H1 (cell line): ENCODE data around the gene TRAF3. TPM values are rescaled to one million over a fixed set of nuclear protein-coding genes. Genes with fewer than 3 reads are reported as not detected.

Experiments
- CTCF ChIA-PET: fragments of 300-600 bp; sonication (Branson Sonifier 250); formaldehyde crosslinking; loops from one replicate; lab custom pipeline; 2021; ENCODE audit not compliant: partially characterized antibody; lab: Charles Lee
- POLR2A ChIA-PET: fragments of 300-600 bp; sonication (Branson Sonifier 250); formaldehyde crosslinking; loops from one replicate; lab custom pipeline; 2021; ENCODE audit warnings: inconsistent platforms; ENCODE audit not compliant: partially characterized antibody; lab: Charles Lee
- DNase-seq, 2 experiments: peaks; one replicate each; pipeline versions ENCODE4 v3.0.0 to v3.0.0-alpha.2; 2010 to 2022; ENCODE audit warnings: low spot score in 2 of 2, low read depth in 1 of 2, mixed read lengths in 1 of 2
- FAIRE-seq: peaks from 2 replicates; lab custom pipeline; 2011; peaks lifted over from hg19 to GRCh38; lab: Jason Lieb, UNC
- H2AFZ ChIP-seq: 2 replicates; pipeline ENCODE4 v1.8.1; 2012; ENCODE audit warnings: low read length, inconsistent platforms
- H2AK5ac ChIP-seq: 2 replicates; pipeline ENCODE4 v1.6.1; 2013; ENCODE audit warnings: low read depth, low read length
- H2BK120ac ChIP-seq: replicated peaks from 2 replicates; pipeline ENCODE3; 2013; ENCODE audit warnings: low read depth, low read length, inconsistent platforms
- H2BK12ac ChIP-seq: 2 replicates; pipeline ENCODE4 v1.6.1; 2013; ENCODE audit warnings: low read depth, low read length
- H2BK15ac ChIP-seq: 2 replicates; pipeline ENCODE4 v1.6.1; 2013; ENCODE audit warnings: low read length
- H2BK20ac ChIP-seq: 2 replicates; pipeline ENCODE4 v1.6.1; 2013; ENCODE audit warnings: low read length
- H2BK5ac ChIP-seq: 2 replicates; pipeline ENCODE4 v1.6.1; 2013; ENCODE audit warnings: low read depth, low read length
- H3K14ac ChIP-seq: 2 replicates; pipeline ENCODE4 v1.6.1; 2013; ENCODE audit warnings: inconsistent platforms; ENCODE audit not compliant: insufficient read length
- H3K18ac ChIP-seq: 2 replicates; pipeline ENCODE4 v1.6.1; 2013; ENCODE audit warnings: low read length; ENCODE audit errors: extremely low read depth
- H3K23ac ChIP-seq: 2 replicates; pipeline ENCODE4 v1.6.1; 2013; ENCODE audit warnings: inconsistent platforms; ENCODE audit not compliant: insufficient read length
- H3K23me2 ChIP-seq: 2 replicates; pipeline ENCODE4 v1.6.1; 2013; ENCODE audit warnings: low read depth, low read length
- H3K27ac ChIP-seq: 2 replicates; pipeline ENCODE4 v1.6.1; 2011; ENCODE audit warnings: low read depth, low read length, inconsistent platforms
- H3K27me3 ChIP-seq, 4 experiments: replicated peaks in 1 of 4; 1 replicate in 1 of 4; 2 replicates in 3 of 4; pipeline versions ENCODE4 v1.6.1 to v1.8.1; 2011 to 2013; ENCODE audit warnings: low read length in 3 of 4, mild to moderate bottlenecking in 3 of 4, inconsistent platforms in 2 of 4, mixed read lengths in 2 of 4, moderate library complexity in 1 of 4; ENCODE audit not compliant: control insufficient read depth in 3 of 4, insufficient read depth in 3 of 4; ENCODE audit errors: extremely low read depth in 1 of 4
- H3K36me3 ChIP-seq, 4 experiments: 2 replicates each; pipeline versions ENCODE4 v1.6.1 to v1.8.1; 2011 to 2013; ENCODE audit warnings: mild to moderate bottlenecking in 4 of 4, low read length in 3 of 4, moderate library complexity in 2 of 4, control low read depth in 1 of 4, inconsistent platforms in 1 of 4; ENCODE audit not compliant: insufficient read depth in 4 of 4, control insufficient read depth in 2 of 4
- H3K4ac ChIP-seq: replicated peaks from 2 replicates; pipeline ENCODE3; 2013; ENCODE audit warnings: low read length, low read depth, mixed read lengths, inconsistent platforms; ENCODE audit not compliant: insufficient read length
- H3K4me1 ChIP-seq, 4 experiments: replicated peaks in 1 of 4; 1 replicate in 1 of 4; 2 replicates in 3 of 4; pipeline versions ENCODE4 v1.6.1 to v1.8.1; 2011 to 2013; ENCODE audit warnings: low read length in 3 of 4, inconsistent platforms in 2 of 4, mixed read lengths in 1 of 4; ENCODE audit not compliant: insufficient read depth in 4 of 4, control insufficient read depth in 3 of 4
- H3K4me2 ChIP-seq, 2 experiments: 2 replicates each; pipeline versions ENCODE4 v1.6.1 to v1.8.1; 2011 to 2013; ENCODE audit warnings: low read depth in 2 of 2, low read length in 2 of 2, control low read depth in 1 of 2, inconsistent platforms in 1 of 2, mild to moderate bottlenecking in 1 of 2; ENCODE audit not compliant: insufficient read depth in 1 of 2
- H3K4me3 ChIP-seq, 4 experiments: fragments of 200-600, 300-600 bp in 1 of 4; sonication (generic), shearing (Covaris generic), sonication (Bioruptor Twin) in 1 of 4; 2 replicates each; pipeline versions ENCODE4 v1.5.1 to v1.8.1; 2011 to 2016; ENCODE audit warnings: low read length in 4 of 4, low read depth in 3 of 4, control low read depth in 2 of 4, inconsistent platforms in 2 of 4, mild to moderate bottlenecking in 2 of 4, mixed read lengths in 1 of 4, moderate library complexity in 1 of 4; ENCODE audit not compliant: insufficient read depth in 2 of 4; ENCODE audit errors: extremely low read depth in 1 of 4
- H3K56ac ChIP-seq: replicated peaks from 2 replicates; pipeline ENCODE3; 2013; ENCODE audit warnings: low read depth, mild to moderate bottlenecking, mixed read lengths, low read length, inconsistent platforms; ENCODE audit not compliant: insufficient read length
- H3K79me1 ChIP-seq: 2 replicates; pipeline ENCODE4 v1.6.1; 2013; ENCODE audit warnings: low read depth, low read length, control low read depth
- H3K79me2 ChIP-seq, 2 experiments: 2 replicates each; pipeline versions ENCODE4 v1.6.1 to v1.8.1; 2012 to 2013; ENCODE audit warnings: low read length in 2 of 2, mild to moderate bottlenecking in 2 of 2, inconsistent platforms in 1 of 2; ENCODE audit not compliant: insufficient read depth in 2 of 2, control insufficient read depth in 1 of 2
- H3K9ac ChIP-seq, 4 experiments: replicated peaks in 1 of 4; 1 replicate in 1 of 4; 2 replicates in 3 of 4; pipeline versions ENCODE4 v1.6.1 to v1.8.1; 2011 to 2013; ENCODE audit warnings: low read depth in 3 of 4, low read length in 3 of 4, control low read depth in 2 of 4, mild to moderate bottlenecking in 2 of 4, moderate library complexity in 2 of 4, inconsistent platforms in 1 of 4; ENCODE audit errors: extremely low read depth in 1 of 4
- H3K9me3 ChIP-seq, 2 experiments: 2 replicates each; pipeline versions ENCODE4 v1.6.1 to v1.8.1; 2012 to 2013; ENCODE audit warnings: mild to moderate bottlenecking in 2 of 2, moderate library complexity in 2 of 2, control low read depth in 1 of 2, inconsistent platforms in 1 of 2, low read depth in 1 of 2, low read length in 1 of 2, mixed read lengths in 1 of 2; ENCODE audit not compliant: insufficient read depth in 2 of 2
- H4K20me1 ChIP-seq, 2 experiments: replicated peaks in 1 of 2; 2 replicates each; pipeline versions ENCODE3 to v1.8.1; 2011 to 2013; ENCODE audit warnings: inconsistent platforms in 2 of 2, low read length in 2 of 2, mild to moderate bottlenecking in 1 of 2; ENCODE audit not compliant: insufficient read depth in 2 of 2, control insufficient read depth in 1 of 2
- H4K5ac ChIP-seq: 2 replicates; pipeline ENCODE4 v1.6.1; 2013; ENCODE audit warnings: low read length, low read depth, mixed read lengths, inconsistent platforms; ENCODE audit not compliant: insufficient read length
- H4K8ac ChIP-seq: 2 replicates; pipeline ENCODE4 v1.8.0; 2013; ENCODE audit warnings: mild to moderate bottlenecking, moderate library complexity, low read length, inconsistent platforms; ENCODE audit not compliant: insufficient read depth; ENCODE audit errors: extremely low read depth
- H4K91ac ChIP-seq: replicated peaks from 2 replicates; pipeline ENCODE3; 2013; ENCODE audit warnings: low read length, mixed read lengths, inconsistent platforms; ENCODE audit not compliant: insufficient read length
- BACH1 ChIP-seq: IDR thresholded peaks from 2 replicates; pipeline ENCODE4 v1.6.1; 2012; ENCODE audit warnings: low read length, improper control_type of control experiment
- BCL11A ChIP-seq, 2 experiments: IDR thresholded peaks; one replicate each; pipeline ENCODE4 v1.6.1; 2011; ENCODE audit warnings: low read depth in 2 of 2, low read length in 2 of 2, mild to moderate bottlenecking in 2 of 2
- CBX8 ChIP-seq: fragments of 300-800, 300-1000 bp; sonication (generic); IDR thresholded peaks from 2 replicates; pipeline ENCODE4 v1.7.1; 2016; ENCODE audit warnings: low read depth, low read length, borderline replicate concordance
- CHD2 ChIP-seq: IDR thresholded peaks from 2 replicates; pipeline ENCODE4 v1.6.1; 2012; ENCODE audit warnings: low read length, improper control_type of control experiment
- GABPA ChIP-seq: IDR thresholded peaks from 2 replicates; pipeline ENCODE4 v1.6.1; 2011; ENCODE audit warnings: mild to moderate bottlenecking, low read length, moderate library complexity, borderline replicate concordance; ENCODE audit not compliant: insufficient read depth
- HDAC2 ChIP-seq, 2 experiments: fragments of 300-600 bp in 1 of 2; sonication (generic) in 1 of 2; IDR thresholded peaks; 2 replicates each; pipeline ENCODE4 v1.6.1; 2011 to 2012; ENCODE audit warnings: low read depth in 2 of 2, low read length in 2 of 2, mild to moderate bottlenecking in 2 of 2, moderate library complexity in 2 of 2, borderline replicate concordance in 1 of 2, inconsistent platforms in 1 of 2
- PHF8 ChIP-seq: fragments of 200-600 bp; sonication (generic); conservative IDR thresholded peaks from 2 replicates; pipeline ENCODE4 v1.7.1; 2012; ENCODE audit warnings: low read depth, mild to moderate bottlenecking, inconsistent platforms, low read length, moderate library complexity
- POLR2AphosphoS5 ChIP-seq: IDR thresholded peaks from 2 replicates; pipeline ENCODE4 v1.6.1; 2011; ENCODE audit warnings: low read depth, low read length
- RAD21 ChIP-seq, 2 experiments: IDR thresholded peaks in 1 of 2; conservative IDR thresholded peaks in 1 of 2; 2 replicates each; pipeline ENCODE4 v1.6.1; 2011; ENCODE audit warnings: low read depth in 2 of 2, low read length in 2 of 2, improper control_type of control experiment in 1 of 2, inconsistent platforms in 1 of 2, mild to moderate bottlenecking in 1 of 2, moderate library complexity in 1 of 2
- RBBP5 ChIP-seq: IDR thresholded peaks from 2 replicates; pipeline ENCODE4 v1.7.1; 2012; ENCODE audit warnings: low read depth, mild to moderate bottlenecking, inconsistent platforms, low read length, moderate library complexity, borderline replicate concordance
- TEAD4 ChIP-seq: IDR thresholded peaks from 2 replicates; pipeline ENCODE4 v1.6.1; 2012; ENCODE audit warnings: low read depth, low read length, inconsistent platforms, mixed read lengths
- YY1 ChIP-seq: IDR thresholded peaks from 2 replicates; pipeline ENCODE4 v1.6.1; 2011; ENCODE audit warnings: low read depth, mild to moderate bottlenecking, low read length
- WGBS, 2 experiments: shearing (Covaris generic) in 1 of 2; methylation state at CpG; one replicate each; pipeline versions ENCODE4 v1.1.6 to v1.1.7; 2013 to 2015; ENCODE audit warnings: low lambda C conversion rate in 2 of 2, mixed read lengths in 2 of 2, inconsistent platforms in 1 of 2, low coverage in 1 of 2, missing lambda C conversion rate in 1 of 2; ENCODE audit not compliant: insufficient replicate concordance in 2 of 2, insufficient coverage in 1 of 2, insufficient read length in 1 of 2; ENCODE audit errors: extremely low coverage in 1 of 2, missing lambda C conversion rate in 1 of 2; 5-methylcytosine and 5-hydroxymethylcytosine counted together
- polyA plus RNA-seq, 7 experiments: library from polyadenylated mRNA; depleted of rRNA in 3 of 7; stranded (reverse) in 5 of 7; unstranded in 2 of 7; fragments of >200 nt in 5 of 7; fragments of 200-250 nt in 2 of 7; gene quantifications; 1 replicate in 5 of 7; 2 replicates in 1 of 7; 4 replicates in 1 of 7; pipeline versions ENCODE4 v1.2.1 to v1.2.3, GENCODE V29; 2011 to 2013; ENCODE audit warnings: missing spikeins in 2 of 7, mixed read lengths in 2 of 7
- total RNA-seq: library from RNA; stranded (reverse); fragmentation: NEBNext Ultra II Directional; extraction: Animal tissue kit (Norgen Biotek cat#: 25700); gene quantifications from 2 replicates; pipeline ENCODE4 v1.2.1, GENCODE V29; 2021
- TF ChIP-seq, protein P1 (sequence below): IDR thresholded peaks from 2 replicates; pipeline ENCODE4 v1.6.1; 2011; ENCODE audit warnings: low read depth, mild to moderate bottlenecking, low read length; ENCODE audit not compliant: insufficient read depth

TRAF3 gene
- total and polyA plus RNA-seq, 2 of the 8 experiments (the other 6 are each of a cell fraction or from before 2014, with no cell fraction given), result 5.8 to 12.1 TPM

- DNase-seq, result no peak
- POLR2A ChIA-PET, result interaction anchor here (0.7 to 1.1 kb wide), 2 partner anchors 15 to 23 kb away, joined by 3 read pairs; no protein-coding TSS in a partner anchor
- Histone ChIP-seq H4K5ac (no peak overlapping the region), H3K56ac (no peak overlapping the region), H3K27me3 (no peaks in the 10 kb centered on the region), H3K9ac (no peak overlapping the region), H3K79me2 (0 out of 4 replicates have a peak, but pooled peaks cover 0 to 2% of the 10 kb centered on the region in 2 experiments), H2BK20ac (no peak overlapping the region), H3K79me1 (0 out of 2 replicates have a peak, but pooled peaks cover 2% of the 10 kb centered on the region), H4K91ac (no peak overlapping the region), H2BK15ac (no peak overlapping the region), H3K4me2 (no peak overlapping the region), H3K23ac (no peak overlapping the region), H2BK120ac (no peak overlapping the region), H2BK5ac (no peak overlapping the region), H3K23me2 (no peaks in the 10 kb centered on the region), H4K8ac (no peak overlapping the region), H4K20me1 (peaks cover 0 to 2% of the 10 kb centered on the region in 2 experiments), H3K27ac (no peak overlapping the region), H2AK5ac (no peak overlapping the region), H2BK12ac (no peak overlapping the region), H3K9me3 (no peaks in the 10 kb centered on the region), H3K4me1 (peaks cover 3 to 13% (median 8%) of the 10 kb centered on the region in 4 experiments; a peak in 5 of 7 replicates), H2AFZ (no peak overlapping the region), H3K36me3 (no peaks in the 10 kb centered on the region), H3K4me3 (no peak overlapping the region), H3K18ac (no peak overlapping the region), H3K4ac (no peak overlapping the region), H3K14ac (no peak overlapping the region)
- no peak for FAIRE-seq
- WGBS, 2 experiments, result 96% methylated on average over 5 of the region's 5 CpGs; no CpG with 5 or more reads in 1 of the 2 experiments
- CTCF ChIA-PET, result interaction anchor here (0.6 to 1.4 kb wide), 6 partner anchors 10 to 97 kb away, joined by 3 to 5 read pairs (median 4); no protein-coding TSS in a partner anchor
- TF ChIP-seq CHD2 (no peak), BACH1 (no peak), BCL11A (IDR thresholded peaks at IDR 0.05; ENCODE audit: low read depth in 2 of 2, low read length in 2 of 2) (no peak), CBX8 (no peak), POLR2AphosphoS5 (no peak), HDAC2 (IDR thresholded peaks at IDR 0.05; ENCODE audit: borderline replicate concordance in 1 of 2, low read depth in 2 of 2, low read length in 2 of 2) (no peak), RAD21 (IDR thresholded peaks at IDR 0.05 in 1 of 2, conservative IDR thresholded peaks at IDR 0.05 in 1 of 2; ENCODE audit: low read depth in 2 of 2, low read length in 2 of 2) (no peak), RBBP5 (no peak), PHF8 (no peak), TEAD4 (no peak), YY1 (no peak), GABPA (no peak)
- TF ChIP-seq, protein P1, sequence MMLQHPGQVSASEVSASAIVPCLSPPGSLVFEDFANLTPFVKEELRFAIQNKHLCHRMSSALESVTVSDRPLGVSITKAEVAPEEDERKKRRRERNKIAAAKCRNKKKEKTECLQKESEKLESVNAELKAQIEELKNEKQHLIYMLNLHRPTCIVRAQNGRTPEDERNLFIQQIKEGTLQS, result no peak
Measured at GRCh38 chr14:102805941-102806340, 28.7 kb downstream of the TRAF3 start.
